Upper lobe of right lung (tissue), 1 donor: ENCODE results near the gene APOL5. TPM values are rescaled to one million over a fixed set of nuclear protein-coding genes. Genes with fewer than 3 reads are reported as not detected.

Experiments
- ATAC-seq: fragments of 200-7000 bp; cut with Tn5 transposase; one replicate; pipeline ENCODE4 v1.9.1; 2020; ENCODE audit warnings: mild to moderate bottlenecking, moderate library complexity
- DNase-seq: peaks from one replicate; pipeline ENCODE4 v3.0.0-alpha.2; 2020
- H3K27ac ChIP-seq: fragments of 200-600 bp; one replicate; pipeline ENCODE4 v1.8.0; 2022
- H3K27me3 ChIP-seq: fragments of 200-600 bp; one replicate; pipeline ENCODE4 v1.8.0; 2022; ENCODE audit warnings: mild to moderate bottlenecking
- H3K36me3 ChIP-seq: fragments of 200-600 bp; one replicate; pipeline ENCODE4 v1.8.0; 2022
- H3K4me1 ChIP-seq: fragments of 200-600 bp; one replicate; pipeline ENCODE4 v1.8.0; 2022
- H3K4me3 ChIP-seq: fragments of 200-600 bp; one replicate; pipeline ENCODE4 v1.8.0; 2022; ENCODE audit warnings: mild to moderate bottlenecking
- H3K9me3 ChIP-seq: fragments of 200-600 bp; one replicate; pipeline ENCODE4 v1.8.0; 2022
- CTCF ChIP-seq: fragments of 200-600 bp; IDR thresholded peaks from one replicate; pipeline ENCODE4 v1.8.0; 2022; ENCODE audit warnings: antibody characterized with exemption
- intact Hi-C: fragments of 100-400 bp; cut with DNase I; formaldehyde crosslinking; loops from one replicate; pipeline ENCODE4 v1.11.0; 2022
- total RNA-seq: library from RNA; stranded (reverse); fragmentation: NEBNext Ultra II Directional; extraction: Animal tissue kit (Norgen Biotek cat#: 25700); gene quantifications from one replicate; pipeline ENCODE4 v1.2.1, GENCODE V29; 2021
- donor health status: DM: no; HTN: yes; CAD: no; lungs with severe emphysema.

Gene APOL5
- total RNA-seq, 1 donor from 2014 or later, result not detected

GRCh38 chr22:35712672-35713071 is 5.0 kb upstream of the APOL5 start:
- Histone ChIP-seq H3K36me3 (no peaks in the 10 kb centered on the region), H3K27me3 (no peaks in the 10 kb centered on the region), H3K27ac (no peak overlapping the region), H3K4me3 (no peak overlapping the region), H3K4me1 (no peaks in the 10 kb centered on the region), H3K9me3 (no peaks in the 10 kb centered on the region)
- DNase-seq (no peak), ATAC-seq (no peak)
- intact Hi-C loops, result no loop called here
- no peak for TF ChIP-seq CTCF

GRCh38 chr22:35719212-35719875 is 1.7 kb downstream of the APOL5 start:
- no peak for TF ChIP-seq CTCF
- ATAC-seq, result no peak
- no peaks in the 10 kb centered on the region for H3K4me1 ChIP-seq
- H3K4me3 ChIP-seq, result no peak overlapping the region
- no peak for DNase-seq
- no peaks in the 10 kb centered on the region for H3K36me3 ChIP-seq
- no peaks in the 10 kb centered on the region for H3K27me3 ChIP-seq
- intact Hi-C loops, result no loop called here
- H3K9me3 ChIP-seq, result no peaks in the 10 kb centered on the region
- no peak overlapping the region for H3K27ac ChIP-seq

- Histone ChIP-seq H3K27ac (no peak overlapping the region), H3K36me3 (no peaks in the 10 kb centered on the region), H3K4me1 (no peaks in the 10 kb centered on the region), H3K4me3 (no peak overlapping the region), H3K27me3 (no peaks in the 10 kb centered on the region), H3K9me3 (no peaks in the 10 kb centered on the region)
- intact Hi-C loops, result no loop called here
- ATAC-seq, result no peak
- no peak for TF ChIP-seq CTCF
- no peak for DNase-seq
These were observed 4.3 kb downstream of the APOL5 start for GRCh38 chr22:35721960-35722359.

GRCh38 chr22:35725521-35725920 is 7.8 kb downstream of the APOL5 start:
- Histone ChIP-seq H3K27ac (no peak overlapping the region), H3K4me1 (no peaks in the 10 kb centered on the region), H3K36me3 (no peaks in the 10 kb centered on the region), H3K4me3 (no peak overlapping the region), H3K27me3 (no peaks in the 10 kb centered on the region), H3K9me3 (no peaks in the 10 kb centered on the region)
- intact Hi-C loops, result no loop called here
- TF ChIP-seq CTCF, result no peak
- no peak for ATAC-seq
- DNase-seq, result no peak

GRCh38 chr22:35726398-35726797 is 8.7 kb downstream of the APOL5 start:
- no peak for TF ChIP-seq CTCF
- Histone ChIP-seq H3K36me3 (no peaks in the 10 kb centered on the region), H3K4me1 (no peaks in the 10 kb centered on the region), H3K27ac (no peak overlapping the region), H3K27me3 (no peaks in the 10 kb centered on the region), H3K4me3 (no peak overlapping the region), H3K9me3 (no peaks in the 10 kb centered on the region)
- intact Hi-C loops, result no loop called here
- DNase-seq (no peak), ATAC-seq (no peak)

- no peak for TF ChIP-seq CTCF
- Histone ChIP-seq H3K4me1 (no peaks in the 10 kb centered on the region), H3K27me3 (no peaks in the 10 kb centered on the region), H3K4me3 (no peak overlapping the region), H3K9me3 (no peaks in the 10 kb centered on the region), H3K36me3 (no peaks in the 10 kb centered on the region), H3K27ac (no peak overlapping the region)
- no peak for ATAC-seq
- intact Hi-C loops, result no loop called here
- DNase-seq, result no peak
These were observed 9.3 kb downstream of the APOL5 start for GRCh38 chr22:35726933-35727332.
